Neural cell (in vitro differentiated cells): ENCODE results near the gene CHDH.

ENCODE experiments used
- CTCF ChIP-seq: fragments of 450-650 bp; IDR thresholded peaks from 2 replicates; pipeline ENCODE4 v1.5.1; 2014; ENCODE audit warnings: antibody characterized with exemption, mild to moderate bottlenecking, moderate library complexity; ENCODE audit not compliant: poor library complexity, severe bottlenecking
- EP300 ChIP-seq: fragments of 450-650 bp; conservative IDR thresholded peaks from 2 replicates; pipeline ENCODE4 v1.6.1; 2014; ENCODE audit warnings: antibody characterized with exemption, mild to moderate bottlenecking, moderate library complexity; ENCODE audit not compliant: poor library complexity, severe bottlenecking

GRCh38 chr3:53777468-53777867 lies 68.8 kb downstream of the CHDH start:
- TF ChIP-seq EP300 (no peak), CTCF (no peak)
